ENCODE data around the gene CAPZB. TPM values are rescaled to one million over a fixed set of nuclear protein-coding genes. Genes with fewer than 3 reads are reported as not detected.
A peak's percentile ranks its signal among the peaks of the same experiment; 100 is the strongest.

CAPZB gene
- polyA plus RNA-seq, 1 donor = 217 TPM

- DNase-seq = no peak
These were observed 33.1 kb downstream of the CAPZB start for GRCh38 chr1:19452221-19452663.

- DNase-seq = no peak
These were observed 34.4 kb downstream of the CAPZB start for GRCh38 chr1:19450811-19451515.

GRCh38 chr1:19449454-19450228, 35.7 kb downstream of the CAPZB start:
- no peak for DNase-seq

GRCh38 chr1:19448491-19449439, 36.6 kb downstream of the CAPZB start:
- DNase-seq = peak; percentile 65

- DNase-seq = no peak
These were observed 37.8 kb downstream of the CAPZB start for GRCh38 chr1:19447550-19447949.

GRCh38 chr1:19445417-19446342, 39.7 kb downstream of the CAPZB start:
- no peak for DNase-seq

GRCh38 chr1:19444296-19445021, 40.9 kb downstream of the CAPZB start:
- DNase-seq = no peak

GRCh38 chr1:19443326-19443725, 42.0 kb downstream of the CAPZB start:
- no peak for DNase-seq

GRCh38 chr1:19442154-19443096, 42.9 kb downstream of the CAPZB start:
- no peak for DNase-seq

GRCh38 chr1:19441048-19441780, 44.1 kb downstream of the CAPZB start:
- no peak for DNase-seq

- DNase-seq = no peak
These were observed 45.7 kb downstream of the CAPZB start for GRCh38 chr1:19439464-19440171.

GRCh38 chr1:19438516-19439195, 46.7 kb downstream of the CAPZB start:
- DNase-seq = no peak

- peak; percentile 76 for DNase-seq
These were observed 47.4 kb downstream of the CAPZB start for GRCh38 chr1:19437891-19438294.

- no peak for DNase-seq
These were observed 48.4 kb downstream of the CAPZB start for GRCh38 chr1:19436716-19437476.

- no peak for DNase-seq
These were observed 49.4 kb downstream of the CAPZB start for GRCh38 chr1:19435851-19436455.

- no peak for DNase-seq
These were observed 50.2 kb downstream of the CAPZB start for GRCh38 chr1:19435181-19435580.

Data from left kidney (tissue), 2 donors.